Naive thymus-derived CD4-positive, alpha-beta T cell (primary cell): Measurements from ENCODE around the gene TMEM9. TPM values are rescaled to one million over a fixed set of nuclear protein-coding genes. Genes with fewer than 3 reads are reported as not detected.

ENCODE experiments used
- ATAC-seq: fragments of 150-1000 bp; cut with Tn5 transposase; 2 replicates; pipeline ENCODE4 v1.10.0; 2021; ENCODE audit warnings: mild to moderate bottlenecking, moderate library complexity
- CTCF ChIA-PET: fragments of 350-600 bp; sonication (Branson Sonifier 250); formaldehyde crosslinking; loops from one replicate; lab custom pipeline; 2021; ENCODE audit warnings: antibody characterized with exemption; lab: Charles Lee
- POLR2A ChIA-PET: fragments of 350-600 bp; sonication (Branson Sonifier 250); formaldehyde crosslinking; loops from one replicate; lab custom pipeline; 2021; ENCODE audit warnings: antibody characterized with exemption, inconsistent platforms; lab: Charles Lee
- DNase-seq, 9 donors: peaks; one replicate each; pipeline versions ENCODE4 v3.0.0 to v3.0.0-alpha.2; 2020 to 2022; ENCODE audit warnings: mixed read lengths in 1 of 9
- H3K27ac ChIP-seq: one replicate; pipeline ENCODE4 v1.7.0; 2013; ENCODE audit warnings: mild to moderate bottlenecking, low read depth, low read length, moderate library complexity
- H3K27me3 ChIP-seq, 2 donors: one replicate each; pipeline ENCODE4 v1.7.0; 2013; ENCODE audit warnings: low read length in 2 of 2, mild to moderate bottlenecking in 2 of 2, moderate library complexity in 2 of 2; ENCODE audit not compliant: control insufficient read depth in 2 of 2, insufficient read depth in 2 of 2
- H3K36me3 ChIP-seq, 3 experiments: 1 replicate in 2 of 3; 2 replicates in 1 of 3; pipeline ENCODE4 v1.7.0; 2013; ENCODE audit warnings: low read length in 3 of 3, mild to moderate bottlenecking in 3 of 3, moderate library complexity in 1 of 3; ENCODE audit not compliant: insufficient read depth in 3 of 3, control insufficient read depth in 2 of 3
- H3K4me1 ChIP-seq, 2 donors: one replicate each; pipeline ENCODE4 v1.7.0; 2013; ENCODE audit warnings: low read length in 2 of 2, mild to moderate bottlenecking in 2 of 2, moderate library complexity in 1 of 2; ENCODE audit not compliant: control insufficient read depth in 2 of 2, insufficient read depth in 2 of 2
- H3K4me3 ChIP-seq: 2 replicates; pipeline ENCODE4 v1.7.0; 2013; ENCODE audit warnings: mild to moderate bottlenecking, low read length
- H3K9me3 ChIP-seq, 3 experiments: 1 replicate in 2 of 3; 2 replicates in 1 of 3; pipeline ENCODE4 v1.7.0; 2013; ENCODE audit warnings: low read length in 3 of 3; ENCODE audit not compliant: control insufficient read depth in 2 of 3
- H3K27ac Mint-ChIP-seq, 9 donors: one replicate each; pipeline ENCODE4 v1.8.0; 2020 to 2022; ENCODE audit warnings: mixed read lengths in 9 of 9, mild to moderate bottlenecking in 8 of 9, moderate library complexity in 5 of 9, inconsistent platforms in 2 of 9
- H3K27me3 Mint-ChIP-seq, 5 donors: one replicate each; pipeline ENCODE4 v1.8.0; 2021 to 2022; ENCODE audit warnings: mixed read lengths in 5 of 5, mild to moderate bottlenecking in 1 of 5
- H3K36me3 Mint-ChIP-seq, 5 donors: one replicate each; pipeline ENCODE4 v1.8.0; 2020 to 2022; ENCODE audit warnings: mixed read lengths in 5 of 5, mild to moderate bottlenecking in 3 of 5, inconsistent platforms in 1 of 5
- H3K4me1 Mint-ChIP-seq, 7 donors: one replicate each; pipeline ENCODE4 v1.8.0; 2020 to 2022; ENCODE audit warnings: mixed read lengths in 7 of 7, mild to moderate bottlenecking in 3 of 7, inconsistent platforms in 1 of 7
- H3K4me3 Mint-ChIP-seq, 10 donors: one replicate each; pipeline ENCODE4 v1.8.0; 2020 to 2022; ENCODE audit warnings: mild to moderate bottlenecking in 10 of 10, mixed read lengths in 10 of 10, moderate library complexity in 6 of 10, inconsistent platforms in 2 of 10
- H3K9me3 Mint-ChIP-seq, 11 donors: one replicate each; pipeline ENCODE4 v1.8.0; 2020 to 2022; ENCODE audit warnings: mixed read lengths in 11 of 11, mild to moderate bottlenecking in 4 of 11, inconsistent platforms in 1 of 11, moderate library complexity in 1 of 11
- intact Hi-C, 2 donors: fragments of 100-400 bp; cut with micrococcal nuclease; formaldehyde crosslinking; loops; one replicate each; pipeline ENCODE4 v1.15.1; 2023
- polyA plus RNA-seq, 2 donors: library from polyadenylated mRNA; unstranded; fragments of 300-500 nt; fragmentation: Illumina TruSeq; gene quantifications; one replicate each; pipeline ENCODE4 v1.2.3, GENCODE V29; 2021
- total RNA-seq, 6 experiments: library from RNA in 5 of 6; stranded (reverse) in 5 of 6; gene quantifications; 1 replicate in 5 of 6; 2 replicates in 1 of 6; pipeline ENCODE4 v1.2.3 and lab custom pipeline; 2021 to 2026

The TMEM9 gene
- total and polyA plus RNA-seq, 7 experiments from 2014 or later, result 15.3 to 56.4 (median 22.7) TPM

GRCh38 chr1:201142011-201142848, 12.0 kb downstream of the TMEM9 start:
- ChIA-PET CTCF (interaction anchor here (0.5 kb wide), 1 partner anchor 17 kb away, joined by 4 read pairs; no protein-coding TSS in a partner anchor), POLR2A (interaction anchor here (1.3 kb wide), 1 partner anchor 12 kb away, joined by 3 read pairs; the partner anchor contains the start of gene TMEM9)
- Histone ChIP-seq H3K27ac (no peak overlapping the region), H3K4me3 (no peak overlapping the region), H3K36me3 (peaks cover 0 to 93% (median 17%) of the 10 kb centered on the region in 3 experiments), H3K4me1 (no peaks in the 10 kb centered on the region), H3K9me3 (no peaks in the 10 kb centered on the region), H3K27me3 (no peaks in the 10 kb centered on the region)
- intact Hi-C loops, result no loop called here
- DNase-seq (no peak), ATAC-seq (no peak)
- Mint-ChIP-seq H3K9me3 (no peaks in the 10 kb centered on the region), H3K27me3 (no peaks in the 10 kb centered on the region), H3K27ac (no peak overlapping the region), H3K4me1 (no peaks in the 10 kb centered on the region), H3K36me3 (peaks cover 4 to 60% (median 21%) of the 10 kb centered on the region in 5 donors), H3K4me3 (no peak overlapping the region)

- Histone ChIP-seq H3K4me1 (no peaks in the 10 kb centered on the region), H3K9me3 (no peaks in the 10 kb centered on the region), H3K27ac (no peak overlapping the region), H3K27me3 (no peaks in the 10 kb centered on the region), H3K4me3 (no peak overlapping the region), H3K36me3 (peaks cover 0 to 92% (median 12%) of the 10 kb centered on the region in 3 experiments)
- POLR2A ChIA-PET, result no interaction called here
- Mint-ChIP-seq H3K4me3 (no peak overlapping the region), H3K27ac (no peak overlapping the region), H3K9me3 (no peaks in the 10 kb centered on the region), H3K4me1 (no peaks in the 10 kb centered on the region), H3K36me3 (peaks cover 1 to 56% (median 21%) of the 10 kb centered on the region in 5 donors), H3K27me3 (no peaks in the 10 kb centered on the region)
- CTCF ChIA-PET, result interaction anchor here (0.5 kb wide), 1 partner anchor 18 kb away, joined by 4 read pairs; no protein-coding TSS in a partner anchor
- ATAC-seq (no peak), DNase-seq (no peak)
- intact Hi-C loops, result no loop called here
Observed at GRCh38 chr1:201141418-201141817, 12.9 kb downstream of the TMEM9 start.

GRCh38 chr1:201140941-201141260, 13.4 kb downstream of the TMEM9 start:
- Histone ChIP-seq H3K27ac (no peak overlapping the region), H3K9me3 (no peaks in the 10 kb centered on the region), H3K4me3 (no peak overlapping the region), H3K36me3 (peaks cover 0 to 92% (median 8%) of the 10 kb centered on the region in 3 experiments), H3K27me3 (no peaks in the 10 kb centered on the region), H3K4me1 (no peaks in the 10 kb centered on the region)
- DNase-seq, result no peak
- intact Hi-C loops, result no loop called here
- Mint-ChIP-seq H3K4me3 (no peak overlapping the region), H3K9me3 (no peaks in the 10 kb centered on the region), H3K4me1 (no peaks in the 10 kb centered on the region), H3K36me3 (peaks cover 1 to 51% (median 21%) of the 10 kb centered on the region in 5 donors), H3K27ac (peak overlapping the region in 1 of 9 donors; percentile 48), H3K27me3 (no peaks in the 10 kb centered on the region)
- POLR2A ChIA-PET, result no interaction called here
- no peak for ATAC-seq
- CTCF ChIA-PET, result no interaction called here

GRCh38 chr1:201140235-201140940, 13.9 kb downstream of the TMEM9 start:
- peaks cover 1 to 56% (median 26%) of the 10 kb centered on the region in 5 donors for H3K36me3 Mint-ChIP-seq
- intact Hi-C loops, result no loop called here

GRCh38 chr1:201139756-201140155, 14.5 kb downstream of the TMEM9 start:
- no peak overlapping the region for H3K27ac ChIP-seq
- intact Hi-C loops, result no loop called here
- no peaks in the 10 kb centered on the region for H3K9me3 ChIP-seq
- no peaks in the 10 kb centered on the region for H3K9me3 Mint-ChIP-seq
- ATAC-seq (no peak), DNase-seq (no peak)
- no peak overlapping the region for H3K27ac Mint-ChIP-seq
- no peak overlapping the region for H3K4me3 ChIP-seq
- peaks cover 1 to 56% (median 25%) of the 10 kb centered on the region in 5 donors for H3K36me3 Mint-ChIP-seq
- no peak overlapping the region for H3K4me3 Mint-ChIP-seq
- no peaks in the 10 kb centered on the region for H3K4me1 ChIP-seq
- H3K27me3 Mint-ChIP-seq, result no peaks in the 10 kb centered on the region
- ChIA-PET CTCF (no interaction called here), POLR2A (no interaction called here)
- no peaks in the 10 kb centered on the region for H3K27me3 ChIP-seq
- H3K36me3 ChIP-seq, result peaks cover 0 to 92% (median 8%) of the 10 kb centered on the region in 3 experiments
- no peaks in the 10 kb centered on the region for H3K4me1 Mint-ChIP-seq

More at GRCh38 chr1:201140235-201140940, 13.9 kb downstream of the TMEM9 start:
- H3K9me3 ChIP-seq, result no peaks in the 10 kb centered on the region
- ATAC-seq (no peak), DNase-seq (no peak)
- H3K27ac ChIP-seq, result no peak overlapping the region
- H3K36me3 ChIP-seq, result peaks cover 0 to 92% (median 8%) of the 10 kb centered on the region in 3 experiments
- Mint-ChIP-seq H3K27me3 (no peaks in the 10 kb centered on the region), H3K27ac (peak overlapping the region in 1 of 9 donors; percentile 48), H3K4me3 (no peak overlapping the region), H3K4me1 (no peaks in the 10 kb centered on the region), H3K9me3 (no peaks in the 10 kb centered on the region)
- H3K27me3 ChIP-seq, result no peaks in the 10 kb centered on the region
- H3K4me1 ChIP-seq, result no peaks in the 10 kb centered on the region
- CTCF ChIA-PET, result no interaction called here
- H3K4me3 ChIP-seq, result no peak overlapping the region
- POLR2A ChIA-PET, result no interaction called here

- CTCF ChIA-PET, result no interaction called here
Observed at GRCh38 chr1:201139306-201139705, 15.0 kb downstream of the TMEM9 start.

More at GRCh38 chr1:201139306-201139705, 15.0 kb downstream of the TMEM9 start:
- POLR2A ChIA-PET, result no interaction called here
- Histone ChIP-seq H3K36me3 (peaks cover 0 to 91% (median 8%) of the 10 kb centered on the region in 3 experiments), H3K27me3 (no peaks in the 10 kb centered on the region), H3K9me3 (no peaks in the 10 kb centered on the region), H3K27ac (no peak overlapping the region), H3K4me1 (no peaks in the 10 kb centered on the region), H3K4me3 (no peak overlapping the region)
- Mint-ChIP-seq H3K4me3 (no peak overlapping the region), H3K4me1 (no peaks in the 10 kb centered on the region), H3K36me3 (peaks cover 1 to 57% (median 25%) of the 10 kb centered on the region in 5 donors), H3K9me3 (no peaks in the 10 kb centered on the region), H3K27ac (no peak overlapping the region), H3K27me3 (no peaks in the 10 kb centered on the region)
- DNase-seq (no peak), ATAC-seq (no peak)
- intact Hi-C loops, result no loop called here
